Astrocyte (in vitro differentiated cells and primary cell): ENCODE results near the gene CDYL.

Experiments used
- CTCF ChIP-seq: IDR thresholded peaks from 2 replicates; pipeline ENCODE4 v1.5.1; 2011; ENCODE audit warnings: low read depth, mild to moderate bottlenecking, inconsistent platforms, low read length, moderate library complexity; ENCODE audit not compliant: insufficient read depth
- EZH2 ChIP-seq: IDR thresholded peaks from 2 replicates; pipeline ENCODE4 v1.6.1; 2012; ENCODE audit warnings: mild to moderate bottlenecking, low read length, inconsistent platforms; ENCODE audit not compliant: insufficient read depth

- TF ChIP-seq CTCF: no peak
- TF ChIP-seq EZH2: no peak
Observed at GRCh38 chr6:4814212-4814611, 38.0 kb downstream of the CDYL start.
